ENCODE results near the gene DEPDC5. TPM values are rescaled to one million over a fixed set of nuclear protein-coding genes. Genes with fewer than 3 reads are reported as not detected.
A peak's percentile ranks its signal among the peaks of the same experiment; 100 is the strongest.

Gene DEPDC5
- total and polyA plus RNA-seq, 9 of the 15 experiments (the other 6 are each of a cell fraction or from before 2014, with no cell fraction given), result 2.3 to 12.3 (median 10.7) TPM

GRCh38 chr22:31829505-31829904 is 75.7 kb downstream of the DEPDC5 start (continued):
- no peak for TF ChIP-seq ZNF655 (CRISPR knock-in tag; IDR thresholded peaks at IDR 0.05)
- no peak for TF ChIP-seq ASH1L (IDR thresholded peaks at IDR 0.05; ENCODE audit: borderline replicate concordance, low read depth, partially characterized antibody)
- no peak for TF ChIP-seq TAF1 (IDR thresholded peaks at IDR 0.05; ENCODE audit: control insufficient read depth, extremely low read depth, insufficient read depth, low read length, severe bottlenecking)
- no peak for TF ChIP-seq HMGXB4 (CRISPR knock-in tag; IDR thresholded peaks at IDR 0.05)
- peak; percentile 65; the same call in 1 of the 2 replicates for TF ChIP-seq NFE2 (IDR thresholded peaks at IDR 0.05; ENCODE audit: low read depth)
- TF ChIP-seq NFATC3 (IDR thresholded peaks at IDR 0.05), result no peak
- peak; percentile 74 for TF ChIP-seq ARID1B (IDR thresholded peaks at IDR 0.05)
- TF ChIP-seq SMARCE1 (IDR thresholded peaks at IDR 0.05), result peak; percentile 67
- peak; percentile 78 for TF ChIP-seq JUND (IDR thresholded peaks at IDR 0.05; ENCODE audit: borderline replicate concordance, low read depth, low read length)
- peak; percentile 53; the same call in 1 of the 3 replicates for TF ChIP-seq JUND (tag; IDR thresholded peaks at IDR 0.05; ENCODE audit: borderline replicate concordance, low read depth, low read length)
- peak; percentile 54 for TF ChIP-seq MEIS2 (IDR thresholded peaks at IDR 0.05; ENCODE audit: partially characterized antibody)
- TF ChIP-seq DPF2 (IDR thresholded peaks at IDR 0.05), result peak; percentile 69; the same call in 1 of the 2 replicates
- TF ChIP-seq XRCC3 (IDR thresholded peaks at IDR 0.05), result no peak
- TF ChIP-seq KDM2B (CRISPR knock-in tag; IDR thresholded peaks at IDR 0.05), result no peak
- no peak for TF ChIP-seq RBM22 (IDR thresholded peaks at IDR 0.05; ENCODE audit: low read depth, low read length, poor library complexity, severe bottlenecking)
- no peak for TF ChIP-seq FOXK1 (CRISPR knock-in tag; IDR thresholded peaks at IDR 0.05; ENCODE audit: borderline replicate concordance)
- TF ChIP-seq BCLAF1 (IDR thresholded peaks at IDR 0.05; ENCODE audit: borderline replicate concordance in 1 of 2, control insufficient read depth in 1 of 2, low read depth in 2 of 2, low read length in 1 of 2), result no peak
- no peak for TF ChIP-seq TFAM (CRISPR knock-in tag; conservative IDR thresholded peaks at IDR 0.05)
- TF ChIP-seq HDAC2 (IDR thresholded peaks at IDR 0.05), result peak; percentile 80
- no peak for TF ChIP-seq ETV6 (IDR thresholded peaks at IDR 0.05; ENCODE audit: borderline replicate concordance in 1 of 2, low read depth in 2 of 2, low read length in 1 of 2)
- no peak for TF ChIP-seq ETV6 (CRISPR knock-in tag; IDR thresholded peaks at IDR 0.05; ENCODE audit: borderline replicate concordance)
- TF ChIP-seq ETS2 (tag; IDR thresholded peaks at IDR 0.05; ENCODE audit: borderline replicate concordance, poor library complexity, severe bottlenecking), result no peak
- no peak for TF ChIP-seq RAD51 (IDR thresholded peaks at IDR 0.05; ENCODE audit: borderline replicate concordance, low read depth)
- no peak for TF ChIP-seq ZNF717 (CRISPR knock-in tag; IDR thresholded peaks at IDR 0.05)
- TF ChIP-seq CBFA2T3 (IDR thresholded peaks at IDR 0.05), result peak; percentile 81
- no peak for TF ChIP-seq THRAP3 (IDR thresholded peaks at IDR 0.05; ENCODE audit: borderline replicate concordance)

All from K562 (cell line).